Kasumi-1 (cell line): Measurements from ENCODE around the gene MLXIP.
"Not testable (repeated sequence)": the region's sequence is repeated elsewhere in the genome, so short reads cannot be mapped to it uniquely, and the experiment has no call there.

Source experiments
- DNase-seq, 2 experiments: peaks; one replicate each; lab custom pipeline; 2025; lab: John Stamatoyannopoulos, UW

The MLXIP gene

DNA sequence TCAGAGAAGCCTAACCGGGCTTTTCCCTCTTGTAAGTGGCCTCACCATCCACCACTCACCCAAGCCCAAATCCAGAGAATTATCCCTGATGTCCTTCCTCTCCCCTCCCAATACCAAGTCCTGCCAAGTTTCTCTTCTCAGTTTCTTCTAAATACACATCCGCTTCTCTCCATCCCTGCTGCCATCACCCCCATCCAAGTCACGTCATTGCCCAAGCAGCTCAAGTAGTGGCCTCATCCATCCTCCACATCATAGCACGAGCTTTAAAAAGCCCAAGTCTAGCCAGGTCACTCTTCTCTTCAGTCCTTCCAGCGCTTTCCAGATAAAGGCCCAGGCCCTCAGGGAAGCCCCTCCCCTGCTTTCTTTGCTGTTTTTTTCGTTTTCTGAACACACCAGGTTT, 70.1 kb downstream of the MLXIP start:
- DNase-seq = no peak

DNA sequence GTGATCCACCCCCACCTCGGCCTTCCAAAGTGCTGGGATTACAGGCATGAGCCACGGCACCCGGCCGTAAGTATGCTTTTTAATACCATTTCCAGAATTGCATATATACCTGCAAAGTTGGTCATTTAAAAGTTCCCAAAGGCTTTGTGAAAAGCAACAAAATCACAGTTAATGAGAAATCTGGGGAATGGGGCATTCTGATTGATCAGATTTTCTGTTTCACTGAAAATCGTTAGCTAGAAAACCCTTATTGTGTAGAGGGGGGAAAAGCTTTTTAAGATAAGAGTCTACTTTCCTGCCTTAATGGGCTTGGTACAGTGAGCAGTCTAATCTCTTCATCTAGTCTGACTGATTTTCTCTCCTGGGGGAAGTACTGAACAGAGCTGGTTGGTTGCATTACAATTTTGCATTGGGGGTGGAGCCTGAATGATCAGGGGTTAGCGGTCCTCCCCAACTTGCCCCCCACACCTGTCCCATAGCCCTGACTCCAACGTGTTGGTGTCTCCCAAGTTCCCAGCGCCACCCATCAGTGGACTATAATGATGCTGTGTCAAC, 71.6 kb downstream of the MLXIP start:
- DNase-seq = no peak

DNA sequence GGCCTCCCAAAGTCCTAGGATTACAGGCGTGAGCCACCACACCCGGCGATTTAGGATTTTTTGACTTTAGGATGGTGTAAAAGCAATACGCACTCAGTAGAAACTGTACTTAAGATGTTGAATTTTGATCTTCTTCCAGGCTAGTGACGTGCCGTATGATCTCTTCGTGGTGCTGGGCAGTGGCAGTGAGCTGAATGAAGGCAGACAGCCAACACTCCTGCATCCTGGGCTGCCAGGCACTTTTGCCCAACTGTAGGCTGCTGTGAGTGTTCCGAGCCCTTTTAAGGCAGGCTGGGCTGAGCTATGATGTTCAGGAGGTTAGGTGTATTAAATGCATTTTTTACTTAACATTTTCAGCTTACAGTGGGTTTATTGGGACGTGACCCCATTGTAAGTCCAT, 74.2 kb downstream of the MLXIP start:
- no peak for DNase-seq

DNA sequence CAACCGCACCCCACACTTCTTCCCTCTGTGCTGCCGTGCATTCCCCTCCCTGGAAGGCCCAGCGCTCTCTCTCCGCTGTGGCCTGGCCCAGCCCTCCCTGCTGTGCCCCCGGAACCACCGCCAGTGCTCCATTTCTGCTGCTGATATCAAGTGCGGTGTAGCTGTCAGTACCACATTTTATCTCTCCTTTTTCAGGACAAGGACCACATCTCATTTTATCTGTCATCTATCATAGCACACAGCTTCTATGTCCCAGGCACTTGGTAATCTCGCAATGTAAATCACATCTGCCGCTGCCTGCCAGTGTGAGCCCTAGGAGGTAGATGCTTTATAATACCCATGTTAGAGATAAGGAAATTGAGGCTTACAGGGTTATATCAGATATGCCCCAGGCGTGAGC, 77.1 kb downstream of the MLXIP start:
- DNase-seq = no peak

DNA sequence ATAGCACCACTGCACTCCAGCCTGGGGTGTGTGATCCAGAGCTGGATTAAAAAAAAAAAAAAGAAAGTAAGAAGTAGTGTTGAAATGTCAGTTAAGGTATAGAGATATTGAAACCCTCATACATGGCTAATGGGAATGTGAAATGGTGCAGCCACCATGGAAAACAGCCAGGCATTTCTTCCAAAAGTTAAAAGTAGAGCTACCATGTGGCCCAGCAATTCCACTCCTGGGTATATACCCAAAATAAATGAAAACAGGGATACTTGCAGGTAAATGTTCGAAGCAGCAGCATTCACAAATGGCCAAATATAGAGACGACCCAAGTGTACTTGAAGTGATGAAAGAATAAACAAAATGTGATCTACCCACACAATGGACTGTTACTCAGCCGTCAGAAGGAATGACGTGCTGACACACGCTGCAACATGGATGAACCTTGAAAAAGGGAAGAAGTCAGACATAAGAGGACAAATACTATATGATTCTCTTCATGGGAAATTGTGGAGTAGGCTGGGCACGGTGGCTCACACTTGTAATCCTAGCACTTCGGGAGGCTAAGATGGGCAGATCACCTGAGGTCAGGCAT, 80.2 kb downstream of the MLXIP start:
- no peak for DNase-seq

DNA sequence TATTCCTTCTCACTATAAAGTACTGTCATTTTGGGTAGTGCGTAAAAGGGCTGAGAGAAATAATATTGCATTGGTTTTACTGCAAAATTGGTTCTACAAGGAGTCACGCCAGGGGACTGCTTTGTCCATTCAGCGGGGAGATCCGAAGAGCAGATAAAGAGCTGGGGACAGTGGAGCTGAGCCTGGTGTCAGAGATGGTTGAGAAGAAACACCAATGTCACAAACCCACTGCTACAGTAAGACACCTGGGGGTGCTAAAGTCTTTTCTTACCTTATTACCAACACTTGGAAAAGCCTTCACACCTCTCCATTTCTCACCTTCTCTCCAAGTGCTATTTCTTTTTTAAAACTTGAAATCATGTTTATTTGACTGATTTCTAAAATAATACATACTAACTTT, 81.3 kb downstream of the MLXIP start:
- no peak for DNase-seq

DNA sequence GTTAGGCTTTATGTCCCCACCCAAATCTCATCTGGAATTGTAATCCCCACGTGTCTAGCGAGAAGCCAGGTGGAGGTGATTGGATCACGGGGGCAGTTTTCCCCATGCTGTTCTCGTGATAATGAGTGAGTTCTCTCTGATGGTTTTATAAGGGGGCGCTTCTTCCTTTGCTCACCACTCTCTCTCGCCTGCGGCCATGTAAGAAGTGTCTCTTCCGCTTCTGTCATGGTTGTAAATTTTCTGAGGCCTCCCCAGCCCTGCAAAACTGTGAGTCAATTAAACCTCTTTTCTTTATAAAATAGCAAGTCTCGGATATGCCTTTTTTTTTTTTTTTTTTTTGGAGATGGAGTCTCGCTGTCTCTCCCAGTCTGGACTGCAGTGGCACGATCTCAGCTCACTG, 82.2 kb downstream of the MLXIP start:
- DNase-seq = no peak

DNA sequence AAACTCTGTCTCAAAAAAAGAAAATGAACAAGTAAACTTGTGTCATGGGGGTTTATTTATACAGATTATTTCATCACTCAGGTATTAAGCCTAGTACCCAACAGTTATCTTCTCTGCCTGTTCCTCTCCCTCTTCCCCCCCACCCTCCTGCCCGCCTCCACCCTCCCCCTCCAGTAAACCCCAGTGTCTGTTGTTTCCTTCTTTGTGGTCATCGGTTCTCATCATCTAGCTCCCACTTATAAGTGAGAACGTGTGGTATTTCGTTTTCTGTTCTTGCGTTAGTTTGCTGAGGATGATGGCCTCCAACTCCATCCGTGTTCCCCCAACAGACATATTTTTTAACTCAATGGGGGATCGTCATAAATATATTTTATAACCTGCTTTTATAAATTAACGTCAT, 83.1 kb downstream of the MLXIP start:
- DNase-seq = no peak

DNA sequence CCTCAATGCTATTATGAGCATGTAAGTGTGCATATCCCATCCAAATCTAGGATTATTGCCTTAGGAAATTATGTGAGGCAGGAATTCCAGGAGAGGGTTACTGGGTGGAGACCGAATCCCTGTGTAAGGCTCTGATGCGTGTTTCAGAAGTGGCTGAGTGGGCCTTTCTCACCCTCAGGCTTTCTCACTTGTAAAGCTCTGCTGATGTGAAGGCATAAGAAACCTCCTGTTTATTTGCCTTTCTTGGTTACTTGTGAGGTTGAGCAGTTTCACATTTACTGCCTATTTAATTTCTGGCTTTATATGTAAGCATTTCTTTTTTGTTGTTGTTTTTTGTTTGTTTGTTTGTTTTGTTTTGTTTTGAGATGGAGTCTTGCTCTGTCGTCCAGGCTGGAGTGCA, 84.4 kb downstream of the MLXIP start:
- DNase-seq = no peak

DNA sequence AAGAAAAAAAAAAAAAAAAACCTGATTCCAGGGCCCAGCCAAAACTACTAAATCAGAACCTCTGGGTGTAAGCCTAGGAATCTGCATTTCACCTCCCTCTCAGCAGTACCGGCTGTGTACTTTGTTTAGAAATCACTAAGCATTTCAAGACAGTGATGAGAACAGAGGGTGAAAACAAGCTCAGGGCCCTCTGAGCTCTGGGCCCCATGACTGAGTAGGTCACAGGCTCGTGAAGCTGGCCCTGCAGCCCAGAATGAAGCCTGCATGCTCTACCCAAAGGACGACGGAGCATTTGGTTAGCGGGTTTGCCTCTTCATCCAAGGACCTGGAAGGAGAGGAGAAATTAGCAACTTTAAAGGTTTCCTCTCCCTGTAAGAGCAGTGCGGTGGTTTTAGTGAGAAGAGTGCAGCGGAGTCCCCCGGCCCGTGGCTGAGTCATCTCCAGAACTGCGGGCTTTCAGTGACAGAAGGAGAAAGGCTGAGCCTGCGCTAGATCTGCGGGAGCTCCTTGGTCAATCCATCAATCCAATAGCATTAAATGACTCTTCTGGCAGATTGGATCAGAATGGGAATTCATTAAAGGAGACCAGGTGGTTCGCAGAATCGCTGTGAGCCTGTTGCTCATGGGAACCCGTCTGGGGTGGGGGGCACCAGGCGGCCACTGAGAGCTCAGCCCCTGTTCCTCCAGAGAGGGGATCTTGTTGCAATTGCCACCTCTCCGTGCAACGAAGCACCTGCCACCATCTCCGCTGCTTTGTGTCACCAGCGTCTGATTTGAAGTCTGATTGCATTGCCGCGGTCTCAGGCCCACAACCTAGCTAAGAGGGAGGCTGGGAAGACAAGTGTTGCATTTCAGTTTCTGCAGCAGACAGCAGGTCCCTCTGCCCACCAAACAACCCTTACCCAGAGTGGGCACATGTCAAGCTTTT, 88.1 kb downstream of the MLXIP start:
- DNase-seq = no peak

DNA sequence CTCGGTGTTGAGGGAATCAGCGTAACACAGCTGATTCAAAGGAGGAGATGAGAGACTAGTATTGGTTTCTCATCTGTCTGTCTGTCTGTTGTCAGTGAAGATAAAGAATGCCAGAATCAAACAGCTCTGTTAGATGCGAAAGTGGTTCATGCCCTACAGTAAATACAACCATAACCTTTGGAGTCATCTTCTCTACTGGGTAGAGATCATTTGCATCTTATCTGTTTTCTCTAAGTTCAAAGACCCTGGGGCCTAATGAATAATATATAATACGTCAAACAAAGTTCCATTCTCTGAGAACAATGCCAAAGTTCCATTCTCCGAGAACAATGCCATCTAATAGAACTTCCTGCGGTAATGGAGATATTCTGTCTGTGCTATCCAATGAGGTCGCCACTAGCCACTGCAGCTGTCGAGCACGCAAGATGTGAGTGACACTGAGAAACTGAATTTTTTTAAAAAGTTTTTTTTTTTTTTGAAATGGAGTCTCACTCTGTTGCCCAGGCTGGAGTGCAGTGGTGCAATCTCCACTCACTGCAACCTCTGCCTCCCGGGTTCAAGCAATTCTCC, 88.9 kb downstream of the MLXIP start:
- DNase-seq = no peak

DNA sequence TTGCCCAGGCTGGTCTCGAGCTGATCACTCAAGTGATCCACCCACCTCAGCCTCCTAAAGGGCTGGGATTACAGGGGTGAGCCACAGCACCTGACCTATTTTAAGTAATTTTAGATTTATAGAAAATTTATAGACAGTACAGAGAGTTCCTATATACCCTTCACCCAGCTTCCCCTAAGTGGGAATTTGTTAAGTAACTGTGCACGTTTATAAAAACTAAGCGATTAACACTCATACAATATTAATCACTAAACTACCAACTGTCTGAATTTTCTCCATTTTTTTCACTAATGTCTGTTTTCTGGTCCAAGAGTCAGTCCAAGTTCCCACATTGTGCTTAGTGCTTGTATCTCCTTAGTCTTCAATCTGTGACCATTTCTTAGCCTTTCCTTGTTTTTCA, 89.9 kb downstream of the MLXIP start:
- no peak for DNase-seq

DNA sequence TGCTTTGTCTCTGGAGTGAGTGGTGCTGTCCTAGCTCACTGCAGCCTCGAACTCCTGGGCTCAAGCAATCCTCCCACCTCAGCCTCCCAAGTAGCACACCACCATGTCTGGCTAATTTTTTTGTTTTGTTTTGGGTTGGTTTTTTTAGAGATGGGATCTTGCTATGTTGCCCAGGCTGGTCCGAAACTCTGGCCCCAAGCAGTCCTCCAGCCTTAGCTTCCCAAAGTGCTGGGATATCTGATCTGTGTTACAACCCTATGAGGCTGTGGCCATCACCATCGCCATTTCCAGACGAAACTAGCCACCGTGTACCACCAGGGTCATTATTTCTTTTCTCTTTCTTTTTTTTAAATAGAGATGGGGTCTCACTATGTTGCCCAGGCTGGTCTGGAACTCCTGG, 92.8 kb downstream of the MLXIP start:
- no peak for DNase-seq

DNA sequence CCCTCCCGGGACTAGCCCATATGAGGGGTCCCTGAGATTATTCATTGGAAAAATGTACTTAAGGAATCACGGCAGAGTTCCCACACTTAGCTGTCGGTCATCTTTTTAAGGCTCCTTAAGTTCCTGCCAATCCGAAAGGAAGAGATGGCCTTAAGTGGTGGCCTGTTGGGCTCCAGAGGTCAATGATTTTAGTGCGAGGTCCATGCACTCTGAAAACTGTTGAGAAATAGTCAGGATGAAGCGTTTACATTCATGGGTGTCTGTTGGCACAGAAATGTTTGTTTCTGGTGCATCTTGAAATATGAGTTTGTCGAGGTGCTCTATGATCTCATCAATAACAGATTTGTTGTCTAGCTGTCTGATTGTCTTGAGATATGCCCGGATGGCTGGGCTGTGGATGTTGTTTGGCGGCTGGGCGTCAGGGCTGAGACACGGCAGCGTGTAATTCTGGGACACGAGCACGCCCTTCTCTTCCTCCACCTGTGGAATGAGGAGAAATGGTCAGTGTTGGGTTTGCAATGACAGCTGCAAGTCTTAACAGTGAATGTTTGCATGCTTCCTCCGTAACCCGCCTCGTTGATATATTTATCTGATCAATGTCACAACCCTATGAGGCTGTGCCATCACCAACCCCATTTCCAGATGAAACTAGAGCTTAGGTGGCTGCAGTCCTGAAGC, 93.8 kb downstream of the MLXIP start:
- no peak for DNase-seq

DNA sequence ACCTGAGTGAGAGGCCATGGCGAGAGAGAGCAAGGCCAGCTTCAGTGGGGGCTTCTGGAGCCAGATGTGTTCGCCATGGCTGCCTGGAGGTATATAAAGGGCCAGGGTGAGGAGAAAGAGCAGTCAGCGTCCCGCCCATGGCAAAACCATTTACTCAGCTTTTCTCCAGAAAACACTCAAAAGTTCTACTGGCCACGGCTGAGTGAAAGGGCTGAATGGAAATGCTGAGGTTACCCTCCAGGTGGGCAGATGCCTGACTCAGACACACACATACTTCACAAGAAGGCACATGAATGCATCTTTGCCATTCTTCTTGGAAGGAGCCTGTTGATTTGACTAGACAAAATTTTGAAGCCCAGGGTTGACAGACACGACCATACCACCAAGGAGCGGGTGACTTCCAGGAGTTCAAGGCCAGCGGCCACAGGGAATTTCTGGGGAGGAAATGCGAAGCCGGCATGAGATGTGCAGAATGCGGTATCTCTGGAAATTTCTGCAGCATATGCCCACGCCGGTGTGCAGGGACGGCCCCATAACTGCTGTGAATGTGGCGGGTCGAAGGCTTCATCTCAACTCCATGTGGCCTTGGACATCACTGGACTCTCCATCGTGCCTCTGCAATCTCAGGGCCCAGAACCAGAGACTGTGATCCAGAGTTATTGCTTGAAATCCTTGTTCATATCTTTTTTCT, 95.7 kb downstream of the MLXIP start, which contains the start of gene IL31:
Gene IL31, minus strand, starts transcription at position 67 of the 691 bp plus-strand sequence. Its CDS starts 49 bp downstream, at position 18.
- no peak for DNase-seq

DNA sequence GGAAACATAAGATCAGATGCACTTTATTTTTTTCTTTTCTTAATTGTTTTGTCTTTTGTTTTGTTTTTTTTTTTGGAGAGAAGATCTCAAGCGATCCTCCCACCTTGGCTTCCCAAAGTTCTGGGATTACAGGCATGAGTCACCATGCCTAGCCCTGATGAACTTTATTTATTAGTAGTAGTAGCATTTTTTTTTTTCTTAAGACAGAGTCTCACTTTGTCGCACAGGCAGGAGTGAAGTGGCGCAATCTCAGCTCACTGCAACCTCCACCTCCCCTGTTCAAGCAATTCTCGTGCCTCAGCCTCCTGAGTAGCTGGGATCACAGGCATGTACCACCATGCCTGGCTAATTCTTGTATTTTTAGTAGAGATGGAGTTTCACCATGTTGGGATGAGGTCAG, 97.9 kb downstream of the MLXIP start:
- not testable (repeated sequence) for DNase-seq

DNA sequence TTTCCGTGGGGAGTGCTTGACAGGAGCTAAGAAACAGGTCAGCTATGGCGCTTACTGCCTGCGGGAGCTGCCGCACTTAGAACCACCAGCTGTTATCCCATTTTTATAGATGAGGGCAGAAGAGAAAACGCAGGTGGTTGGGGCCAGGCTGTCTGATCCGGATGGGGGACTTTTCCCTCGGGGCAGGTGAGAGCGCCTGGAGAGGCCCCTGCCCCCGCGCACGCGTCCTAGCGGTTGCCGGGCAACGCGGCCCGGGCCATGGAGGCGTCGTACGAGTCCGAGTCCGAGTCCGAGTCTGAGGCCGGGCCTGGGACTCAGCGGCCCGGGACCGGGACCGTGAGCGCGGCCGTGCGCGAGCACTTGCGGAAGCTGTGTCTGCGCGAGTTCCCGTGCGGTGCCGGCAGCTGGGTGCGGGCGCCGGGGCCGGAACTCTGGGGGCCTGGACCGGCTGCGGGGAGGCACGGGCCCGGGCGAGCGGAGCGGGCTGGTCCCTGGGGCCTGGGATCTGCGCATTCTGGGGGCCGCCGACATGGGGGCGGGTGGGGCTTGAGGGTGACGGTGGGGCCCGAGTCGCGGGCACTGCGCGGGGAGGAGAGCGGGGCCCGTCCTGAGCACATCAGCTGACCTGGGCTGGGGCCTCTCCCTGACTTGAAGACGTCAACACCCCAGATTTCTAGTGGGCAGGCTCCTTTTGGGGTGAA, 104.5 kb downstream of the MLXIP start, which contains the start of gene LRRC43:
Gene LRRC43, plus strand, starts transcription at position 237 of the 701 bp plus-strand sequence. Its CDS starts 22 bp downstream, at position 259.
- DNase-seq = peak in 1 of 2 experiments; percentile 20

DNA sequence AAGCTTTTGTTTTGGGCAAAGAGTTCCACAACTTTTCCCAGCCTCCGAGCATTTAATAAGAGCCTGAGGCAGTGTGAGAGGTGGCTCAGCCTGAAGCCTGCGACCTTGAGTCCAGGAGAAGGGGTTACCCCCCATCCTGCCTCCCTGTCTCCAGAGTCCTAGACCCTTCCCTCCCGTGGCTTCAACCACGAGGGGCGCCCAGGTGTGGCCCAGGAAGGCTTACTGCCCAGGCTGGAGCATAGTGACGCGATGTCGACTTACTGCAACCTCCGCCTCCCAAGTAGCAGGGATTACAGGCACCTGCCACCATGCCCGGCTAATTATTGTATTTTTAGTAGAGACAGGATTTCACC, 105.0 kb downstream of the MLXIP start:
- no peak for DNase-seq

DNA sequence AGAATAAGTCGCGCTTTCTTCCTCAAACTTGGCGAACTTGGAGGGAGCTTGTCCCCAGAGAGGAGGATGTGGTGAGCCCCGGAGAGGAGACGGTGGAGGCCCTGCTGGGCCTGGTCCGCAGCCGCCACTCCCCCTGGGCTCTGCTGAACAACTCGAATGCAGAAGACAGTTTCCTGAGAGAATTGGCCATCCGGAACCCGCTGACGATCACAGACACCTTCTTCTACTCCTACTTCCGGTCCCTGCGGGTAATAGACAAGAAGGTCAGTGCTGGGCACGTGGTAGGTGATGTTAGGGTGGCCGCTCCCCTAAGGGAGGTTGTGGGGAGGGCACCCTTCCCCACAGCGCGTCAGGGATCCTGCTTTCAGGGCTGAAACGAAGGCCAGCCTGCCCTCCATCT, 106.0 kb downstream of the MLXIP start:
- DNase-seq = peak; percentile 81 to 90

DNA sequence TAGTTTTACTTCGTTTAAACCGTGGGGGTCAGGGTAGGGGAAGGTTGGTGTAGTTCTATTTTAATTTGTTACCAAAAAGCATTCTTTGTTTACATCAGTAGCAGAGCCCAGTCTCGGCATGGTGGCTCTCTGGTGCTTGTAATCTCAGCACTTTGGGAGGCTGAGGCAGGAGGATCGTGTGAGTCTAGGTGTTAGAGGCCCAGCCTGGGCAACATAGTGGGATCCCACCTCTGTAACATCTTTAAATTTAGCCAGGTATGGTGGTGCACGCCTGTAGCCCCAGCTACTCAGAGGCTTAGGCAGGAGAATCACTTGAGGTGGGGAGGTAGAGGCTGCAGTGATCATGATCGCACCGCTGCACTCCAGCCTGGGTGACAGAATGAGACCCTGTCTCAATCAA, 106.5 kb downstream of the MLXIP start:
- no peak for DNase-seq

DNA sequence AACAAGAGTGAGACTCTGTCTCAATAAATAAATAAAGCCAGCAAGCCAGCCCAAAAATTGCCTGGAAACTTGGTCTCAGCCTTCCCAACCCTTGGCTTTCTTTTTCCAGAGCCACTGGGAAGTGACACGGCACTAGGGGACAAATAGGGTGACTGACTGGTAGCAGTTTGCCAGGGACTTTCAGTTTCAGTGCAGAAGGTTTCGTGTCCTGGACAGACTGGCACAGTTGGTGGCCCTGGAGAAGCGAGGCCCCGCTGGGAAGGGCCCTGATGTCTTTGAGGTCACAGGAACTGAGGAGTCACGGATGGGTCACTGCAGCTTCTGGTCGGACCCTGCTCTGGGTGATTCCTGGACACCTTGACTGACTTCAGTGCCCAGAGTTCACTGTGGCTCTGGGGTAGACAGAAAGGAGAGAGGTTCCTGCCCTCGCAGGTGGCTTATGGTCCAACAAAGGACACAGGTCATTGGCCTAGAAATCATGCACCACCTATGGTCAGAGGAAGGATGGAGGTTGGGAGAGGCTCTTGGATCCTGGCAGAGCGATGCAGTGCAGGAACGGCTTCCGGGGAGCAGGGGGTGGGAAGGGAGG, 107.0 kb downstream of the MLXIP start:
- DNase-seq = no peak
